SK-N-SH (cell line): ENCODE results near the gene DMRT1. TPM values are rescaled to one million over a fixed set of nuclear protein-coding genes. Genes with fewer than 3 reads are reported as not detected.

Experiments
- CTCF ChIA-PET: fragments of 300-600, 350-600 bp; formaldehyde crosslinking; extraction: SDS; loops from one replicate; lab custom pipeline; 2021; lab: Yijun Ruan, JAX
- POLR2A ChIA-PET: fragments of 350-600 bp; sonication (Branson Sonifier 250); formaldehyde crosslinking; extraction: SDS; loops from one replicate; lab custom pipeline; 2020; ENCODE audit warnings: antibody characterized with exemption, inconsistent platforms; lab: Yijun Ruan, JAX
- DNase-seq: peaks from one replicate; pipeline ENCODE4 v3.0.0; 2012
- H2AFZ ChIP-seq: fragments of 200-600 bp; sonication (generic); 2 replicates; pipeline ENCODE4 v1.8.1; 2016; ENCODE audit warnings: antibody characterized with exemption, mild to moderate bottlenecking, low read depth
- H3F3A ChIP-seq: fragments of 200-600 bp; sonication (generic); replicated peaks from 2 replicates; pipeline ENCODE3; 2016; ENCODE audit warnings: antibody characterized with exemption, mild to moderate bottlenecking; ENCODE audit not compliant: insufficient read depth
- H3K27ac ChIP-seq, 2 experiments: fragments of 200-500 bp in 1 of 2; fragments of 200-600 bp in 1 of 2; sonication (Bioruptor generic) in 1 of 2; sonication (generic), shearing (Covaris generic) in 1 of 2; 2 replicates each; pipeline versions ENCODE4 v1.5.1 to v1.6.1; 2014 to 2016; ENCODE audit warnings: low read depth in 2 of 2, inconsistent platforms in 1 of 2, low read length in 1 of 2, mild to moderate bottlenecking in 1 of 2, mixed read lengths in 1 of 2
- H3K27me3 ChIP-seq: fragments of 200-600 bp; sonication (generic), shearing (Covaris generic); 2 replicates; pipeline ENCODE4 v1.6.1; 2016; ENCODE audit warnings: mixed run types; ENCODE audit not compliant: insufficient read depth
- H3K36me3 ChIP-seq, 2 experiments: fragments of 200-500 bp in 1 of 2; fragments of 200-600 bp in 1 of 2; sonication (Bioruptor generic) in 1 of 2; sonication (generic) in 1 of 2; replicated peaks in 1 of 2; 2 replicates each; pipeline versions ENCODE3 to v1.5.1; 2014 to 2016; ENCODE audit warnings: low read length in 1 of 2, mild to moderate bottlenecking in 1 of 2; ENCODE audit not compliant: insufficient read depth in 2 of 2, control insufficient read depth in 1 of 2
- H3K4me1 ChIP-seq, 2 experiments: fragments of 200-500 bp in 1 of 2; fragments of 200-600 bp in 1 of 2; sonication (Bioruptor generic) in 1 of 2; sonication (generic), shearing (Covaris generic) in 1 of 2; 2 replicates each; pipeline versions ENCODE4 v1.5.1 to v1.6.1; 2014 to 2016; ENCODE audit warnings: low read depth in 1 of 2, low read length in 1 of 2, mixed run types in 1 of 2; ENCODE audit not compliant: insufficient read depth in 2 of 2, control insufficient read depth in 1 of 2
- H3K4me2 ChIP-seq: fragments of 200-600 bp; sonication (generic), shearing (Covaris generic); 2 replicates; pipeline ENCODE4 v1.6.1; 2017; ENCODE audit warnings: mixed run types
- H3K4me3 ChIP-seq, 2 experiments: fragments of 200-500 bp in 1 of 2; fragments of 200-600 bp in 1 of 2; sonication (Bioruptor generic) in 1 of 2; sonication (generic), shearing (Covaris generic) in 1 of 2; 2 replicates each; pipeline versions ENCODE4 v1.5.1 to v1.8.1; 2014 to 2016; ENCODE audit warnings: low read depth in 2 of 2, inconsistent platforms in 1 of 2, low read length in 1 of 2, mild to moderate bottlenecking in 1 of 2, mixed read lengths in 1 of 2, moderate library complexity in 1 of 2
- H3K79me2 ChIP-seq: fragments of 200-600 bp; sonication (generic); 2 replicates; pipeline ENCODE4 v1.8.1; 2017; ENCODE audit warnings: mild to moderate bottlenecking; ENCODE audit not compliant: insufficient read depth
- H3K9ac ChIP-seq: fragments of 200-600 bp; sonication (generic); 2 replicates; pipeline ENCODE4 v1.6.1; 2017; ENCODE audit warnings: mixed run types
- H3K9me2 ChIP-seq: fragments of 200-600 bp; sonication (generic); 2 replicates; pipeline ENCODE4 v1.6.1; 2017; ENCODE audit warnings: mixed run types
- H3K9me3 ChIP-seq: fragments of 200-600 bp; sonication (generic); 2 replicates; pipeline ENCODE4 v1.6.1; 2017; ENCODE audit warnings: mixed run types, mild to moderate bottlenecking, moderate library complexity
- H4K20me1 ChIP-seq: fragments of 200-600 bp; sonication (generic); 2 replicates; pipeline ENCODE4 v1.6.1; 2017; ENCODE audit warnings: mild to moderate bottlenecking, mixed run types; ENCODE audit not compliant: insufficient read depth
- EP300 ChIP-seq, 2 experiments: IDR thresholded peaks; 2 replicates each; pipeline versions ENCODE4 v1.4.0 to v1.6.1; 2012; ENCODE audit warnings: borderline replicate concordance in 1 of 2, low read depth in 1 of 2, low read length in 1 of 2
- FOXJ3 ChIP-seq: sonication (generic); formaldehyde crosslinking; IDR thresholded peaks from 2 replicates; pipeline ENCODE4 v1.5.1; 2020; ENCODE audit warnings: mild to moderate bottlenecking, missing genetic modification reagents
- FOXM1 ChIP-seq: IDR thresholded peaks from 2 replicates; pipeline ENCODE4 v1.4.0; 2012; ENCODE audit warnings: low read depth, mild to moderate bottlenecking
- MEF2A ChIP-seq: IDR thresholded peaks from 2 replicates; pipeline ENCODE4 v1.4.0; 2012; ENCODE audit warnings: low read depth, borderline replicate concordance
- NFIC ChIP-seq: IDR thresholded peaks from 2 replicates; pipeline ENCODE4 v1.4.0; 2012; ENCODE audit warnings: borderline replicate concordance
- RAD21 ChIP-seq: IDR thresholded peaks from 2 replicates; pipeline ENCODE4 v1.6.1; 2012; ENCODE audit warnings: mild to moderate bottlenecking, low read length
- RCOR1 ChIP-seq: fragments of 150-350 bp; IDR thresholded peaks from 2 replicates; pipeline ENCODE4 v1.6.1; 2017; ENCODE audit warnings: antibody characterized with exemption, low read length
- RXRA ChIP-seq: IDR thresholded peaks from 2 replicates; pipeline ENCODE4 v1.4.0; 2012; ENCODE audit warnings: low read depth, mild to moderate bottlenecking, borderline replicate concordance
- SIN3A ChIP-seq: IDR thresholded peaks from 2 replicates; pipeline ENCODE4 v1.6.1; 2012; ENCODE audit warnings: low read depth, mild to moderate bottlenecking, low read length, moderate library complexity, borderline replicate concordance
- SMC3 ChIP-seq: IDR thresholded peaks from 2 replicates; pipeline ENCODE4 v1.6.1; 2012; ENCODE audit warnings: low read depth, low read length, improper control_type of control experiment
- TEAD4 ChIP-seq: IDR thresholded peaks from 2 replicates; pipeline ENCODE4 v1.4.0; 2012; ENCODE audit warnings: mild to moderate bottlenecking, borderline replicate concordance; ENCODE audit not compliant: insufficient read depth
- WGBS: methylation state at CpG from one replicate; pipeline ENCODE4 v1.1.6; 2017; ENCODE audit warnings: low lambda C conversion rate; 5-methylcytosine and 5-hydroxymethylcytosine counted together
- polyA plus RNA-seq, 3 experiments: library from polyadenylated mRNA; depleted of rRNA; stranded (reverse); fragments of >200 nt; gene quantifications; 2 replicates each; pipeline ENCODE4 v1.2.3, GENCODE V29; 2012
- TF ChIP-seq, protein P1 (sequence below): fragments of 150-350 bp; IDR thresholded peaks from 2 replicates; pipeline ENCODE4 v1.6.1; 2016; ENCODE audit warnings: mild to moderate bottlenecking, low read depth, low read length
- TF ChIP-seq, protein P2 (sequence below): fragments of 150-350 bp; IDR thresholded peaks from 2 replicates; pipeline ENCODE4 v1.6.1; 2017; ENCODE audit warnings: antibody characterized with exemption, low read length, low read depth, borderline replicate concordance
- TF ChIP-seq, protein P3 (sequence below): IDR thresholded peaks from 2 replicates; pipeline ENCODE4 v1.6.1; 2012; ENCODE audit warnings: mild to moderate bottlenecking, low read depth, low read length, moderate library complexity
- TF ChIP-seq, protein P4 (sequence below): IDR thresholded peaks from 2 replicates; pipeline ENCODE4; 2012

Gene DMRT1
- polyA plus RNA-seq, 1 of the 3 experiments (the other 2 are of a cell fraction), result not detected

DNA sequence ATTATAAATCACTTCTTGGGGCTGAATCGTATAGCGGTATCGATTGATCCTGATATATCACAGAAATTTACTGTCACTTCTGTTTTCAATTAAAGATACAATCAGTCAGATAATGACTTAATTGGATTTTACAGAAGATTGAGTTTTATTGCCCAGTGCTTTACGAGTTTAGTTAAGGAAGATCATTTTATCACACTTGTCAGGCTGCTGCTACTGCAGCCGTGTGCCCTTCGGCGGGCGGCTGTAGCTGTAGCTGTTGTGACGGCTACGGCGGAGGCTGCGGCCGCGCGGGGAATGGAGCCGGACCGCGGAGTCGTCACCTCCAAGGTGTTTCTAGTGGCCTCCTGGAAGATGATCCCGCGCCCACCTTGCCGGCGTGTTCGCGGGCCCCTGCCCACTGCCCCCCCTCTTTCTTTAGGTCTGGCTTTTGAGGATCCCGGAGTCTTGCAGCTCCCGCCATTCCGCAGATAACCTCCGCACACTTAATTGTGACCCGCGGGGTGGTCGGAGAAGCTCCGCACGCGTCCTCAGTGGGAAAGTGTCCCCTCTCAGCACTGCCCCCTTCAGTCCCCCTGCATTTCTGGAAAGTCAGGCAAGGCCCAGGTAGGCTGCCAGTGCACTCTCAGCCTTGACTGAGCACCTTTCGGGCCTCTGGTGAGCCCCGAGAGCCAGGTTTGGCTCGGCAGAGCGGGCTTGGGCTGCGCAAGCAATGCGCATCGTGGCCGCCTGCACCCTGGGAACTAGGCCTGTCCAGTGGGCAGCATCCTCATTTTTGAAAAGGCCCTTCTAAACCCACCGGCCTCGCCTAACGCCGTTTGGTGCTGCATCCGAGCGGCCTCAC lies 128.0 kb downstream of the DMRT1 start:
- Histone ChIP-seq H3K9ac (no peak overlapping the region), H3K4me1 (no peaks in the 10 kb centered on the region), H4K20me1 (no peaks in the 10 kb centered on the region), H3K27ac (no peak overlapping the region), H3K79me2 (no peaks in the 10 kb centered on the region), H3K27me3 (peaks cover 88% of the 10 kb centered on the region), H3K4me3 (no peak overlapping the region), H3K4me2 (no peak overlapping the region), H3K9me2 (no peaks in the 10 kb centered on the region), H2AFZ (no peak overlapping the region), H3K9me3 (no peaks in the 10 kb centered on the region), H3K36me3 (no peaks in the 10 kb centered on the region), H3F3A (no peaks in the 10 kb centered on the region)
- no peak for TF ChIP-seq TEAD4
- no peak for TF ChIP-seq RCOR1
- no peak for TF ChIP-seq RXRA
- TF ChIP-seq, protein P1, sequence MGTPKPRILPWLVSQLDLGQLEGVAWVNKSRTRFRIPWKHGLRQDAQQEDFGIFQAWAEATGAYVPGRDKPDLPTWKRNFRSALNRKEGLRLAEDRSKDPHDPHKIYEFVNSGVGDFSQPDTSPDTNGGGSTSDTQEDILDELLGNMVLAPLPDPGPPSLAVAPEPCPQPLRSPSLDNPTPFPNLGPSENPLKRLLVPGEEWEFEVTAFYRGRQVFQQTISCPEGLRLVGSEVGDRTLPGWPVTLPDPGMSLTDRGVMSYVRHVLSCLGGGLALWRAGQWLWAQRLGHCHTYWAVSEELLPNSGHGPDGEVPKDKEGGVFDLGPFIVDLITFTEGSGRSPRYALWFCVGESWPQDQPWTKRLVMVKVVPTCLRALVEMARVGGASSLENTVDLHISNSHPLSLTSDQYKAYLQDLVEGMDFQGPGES, result no peak
- no peak for TF ChIP-seq EP300 (IDR thresholded peaks at IDR 0.05; ENCODE audit: borderline replicate concordance in 1 of 2, low read depth in 1 of 2, low read length in 1 of 2)
- TF ChIP-seq NFIC, result no peak
- TF ChIP-seq SIN3A, result no peak
- TF ChIP-seq RAD21, result no peak
- TF ChIP-seq, protein P2, sequence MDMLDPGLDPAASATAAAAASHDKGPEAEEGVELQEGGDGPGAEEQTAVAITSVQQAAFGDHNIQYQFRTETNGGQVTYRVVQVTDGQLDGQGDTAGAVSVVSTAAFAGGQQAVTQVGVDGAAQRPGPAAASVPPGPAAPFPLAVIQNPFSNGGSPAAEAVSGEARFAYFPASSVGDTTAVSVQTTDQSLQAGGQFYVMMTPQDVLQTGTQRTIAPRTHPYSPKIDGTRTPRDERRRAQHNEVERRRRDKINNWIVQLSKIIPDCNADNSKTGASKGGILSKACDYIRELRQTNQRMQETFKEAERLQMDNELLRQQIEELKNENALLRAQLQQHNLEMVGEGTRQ, result no peak
- ChIA-PET POLR2A (no interaction called here), CTCF (no interaction called here)
- peak; percentile 29 for DNase-seq
- 14% methylated on average over 36 of the region's 49 CpGs for WGBS

DNA sequence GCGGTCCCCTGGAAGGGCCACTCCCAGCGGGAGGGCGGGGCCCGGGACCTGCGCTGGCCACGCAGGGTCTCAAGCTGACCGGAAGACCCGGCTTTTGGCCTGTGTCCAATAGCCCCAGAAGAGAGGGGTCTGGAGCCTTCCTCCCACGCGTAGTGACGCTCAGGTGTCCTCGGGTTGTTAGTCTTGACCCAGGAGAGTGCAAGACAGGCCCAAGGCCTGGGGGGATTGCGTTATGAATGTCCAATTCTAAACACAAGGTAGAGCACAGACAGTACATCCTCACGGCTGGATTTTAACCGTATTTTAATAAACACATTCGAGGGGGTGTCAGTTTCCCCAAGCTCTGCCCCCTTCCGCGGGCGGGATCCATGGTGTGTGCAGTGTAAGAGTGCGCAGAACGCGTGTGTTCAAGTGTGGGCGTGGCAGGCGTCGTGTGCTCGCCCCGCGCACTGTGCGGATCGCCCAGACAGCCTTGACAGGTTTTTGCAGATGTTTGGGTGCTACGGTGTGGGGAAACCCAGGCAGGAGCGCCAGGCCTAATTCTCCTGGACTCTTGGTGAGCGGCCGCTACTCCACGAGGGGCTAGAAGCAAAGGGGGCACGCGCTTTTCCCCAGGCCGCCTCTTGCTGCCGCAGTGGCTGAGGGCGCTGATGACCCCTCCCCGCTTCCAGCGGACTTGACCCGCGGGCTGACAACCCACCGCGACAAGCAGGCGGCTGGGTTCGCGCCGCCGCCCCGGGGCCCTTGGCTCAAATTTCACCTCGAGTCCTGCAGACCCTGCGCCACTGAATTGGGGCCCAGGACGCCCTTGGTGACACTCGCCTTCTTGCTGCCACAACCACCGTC lies 128.9 kb downstream of the DMRT1 start:
- H3K4me3 ChIP-seq, result no peak overlapping the region
- no peak overlapping the region for H3K9ac ChIP-seq
- no peak for TF ChIP-seq NFIC
- no peak for TF ChIP-seq SMC3
- TF ChIP-seq FOXM1, result no peak
- TF ChIP-seq SIN3A, result no peak
- TF ChIP-seq, protein P3, sequence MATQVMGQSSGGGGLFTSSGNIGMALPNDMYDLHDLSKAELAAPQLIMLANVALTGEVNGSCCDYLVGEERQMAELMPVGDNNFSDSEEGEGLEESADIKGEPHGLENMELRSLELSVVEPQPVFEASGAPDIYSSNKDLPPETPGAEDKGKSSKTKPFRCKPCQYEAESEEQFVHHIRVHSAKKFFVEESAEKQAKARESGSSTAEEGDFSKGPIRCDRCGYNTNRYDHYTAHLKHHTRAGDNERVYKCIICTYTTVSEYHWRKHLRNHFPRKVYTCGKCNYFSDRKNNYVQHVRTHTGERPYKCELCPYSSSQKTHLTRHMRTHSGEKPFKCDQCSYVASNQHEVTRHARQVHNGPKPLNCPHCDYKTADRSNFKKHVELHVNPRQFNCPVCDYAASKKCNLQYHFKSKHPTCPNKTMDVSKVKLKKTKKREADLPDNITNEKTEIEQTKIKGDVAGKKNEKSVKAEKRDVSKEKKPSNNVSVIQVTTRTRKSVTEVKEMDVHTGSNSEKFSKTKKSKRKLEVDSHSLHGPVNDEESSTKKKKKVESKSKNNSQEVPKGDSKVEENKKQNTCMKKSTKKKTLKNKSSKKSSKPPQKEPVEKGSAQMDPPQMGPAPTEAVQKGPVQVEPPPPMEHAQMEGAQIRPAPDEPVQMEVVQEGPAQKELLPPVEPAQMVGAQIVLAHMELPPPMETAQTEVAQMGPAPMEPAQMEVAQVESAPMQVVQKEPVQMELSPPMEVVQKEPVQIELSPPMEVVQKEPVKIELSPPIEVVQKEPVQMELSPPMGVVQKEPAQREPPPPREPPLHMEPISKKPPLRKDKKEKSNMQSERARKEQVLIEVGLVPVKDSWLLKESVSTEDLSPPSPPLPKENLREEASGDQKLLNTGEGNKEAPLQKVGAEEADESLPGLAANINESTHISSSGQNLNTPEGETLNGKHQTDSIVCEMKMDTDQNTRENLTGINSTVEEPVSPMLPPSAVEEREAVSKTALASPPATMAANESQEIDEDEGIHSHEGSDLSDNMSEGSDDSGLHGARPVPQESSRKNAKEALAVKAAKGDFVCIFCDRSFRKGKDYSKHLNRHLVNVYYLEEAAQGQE, result no peak
- TF ChIP-seq, protein P4, sequence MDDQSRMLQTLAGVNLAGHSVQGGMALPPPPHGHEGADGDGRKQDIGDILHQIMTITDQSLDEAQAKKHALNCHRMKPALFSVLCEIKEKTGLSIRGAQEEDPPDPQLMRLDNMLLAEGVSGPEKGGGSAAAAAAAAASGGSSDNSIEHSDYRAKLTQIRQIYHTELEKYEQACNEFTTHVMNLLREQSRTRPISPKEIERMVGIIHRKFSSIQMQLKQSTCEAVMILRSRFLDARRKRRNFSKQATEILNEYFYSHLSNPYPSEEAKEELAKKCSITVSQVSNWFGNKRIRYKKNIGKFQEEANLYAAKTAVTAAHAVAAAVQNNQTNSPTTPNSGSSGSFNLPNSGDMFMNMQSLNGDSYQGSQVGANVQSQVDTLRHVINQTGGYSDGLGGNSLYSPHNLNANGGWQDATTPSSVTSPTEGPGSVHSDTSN, result no peak
- TF ChIP-seq, protein P2, result no peak
- no peak for TF ChIP-seq TEAD4
- TF ChIP-seq RAD21, result no peak
- no peak for TF ChIP-seq FOXJ3 (CRISPR knock-in tag)
- no peak for TF ChIP-seq MEF2A
- TF ChIP-seq, all 33 proteins: peak for 0
- WGBS, result 3% methylated on average over 19 of the region's 57 CpGs
- Histone ChIP-seq H3K27ac (no peak overlapping the region), H3K36me3 (no peaks in the 10 kb centered on the region), H4K20me1 (no peaks in the 10 kb centered on the region), H3F3A (no peaks in the 10 kb centered on the region), H2AFZ (no peak overlapping the region), H3K9me2 (no peaks in the 10 kb centered on the region), H3K4me1 (no peaks in the 10 kb centered on the region), H3K4me2 (no peak overlapping the region), H3K9me3 (no peaks in the 10 kb centered on the region), H3K79me2 (no peaks in the 10 kb centered on the region), H3K27me3 (peaks cover 90% of the 10 kb centered on the region)
- CTCF ChIA-PET, result no interaction called here
- DNase-seq, result no peak
- POLR2A ChIA-PET, result no interaction called here
